HG03045 (cell line): ENCODE measurements around the gene APOBEC3F.
"Not testable (repeated sequence)": the region's sequence is repeated elsewhere in the genome, so short reads cannot be mapped to it uniquely, and the experiment has no call there.

Source experiments
- ATAC-seq: cut with Tn5 transposase; IDR thresholded peaks from one replicate; pipeline ENCODE4 v1.9.1; 2021; ENCODE audit warnings: mild to moderate bottlenecking, moderate library complexity; ENCODE audit not compliant: unreplicated experiment

APOBEC3F gene

DNA sequence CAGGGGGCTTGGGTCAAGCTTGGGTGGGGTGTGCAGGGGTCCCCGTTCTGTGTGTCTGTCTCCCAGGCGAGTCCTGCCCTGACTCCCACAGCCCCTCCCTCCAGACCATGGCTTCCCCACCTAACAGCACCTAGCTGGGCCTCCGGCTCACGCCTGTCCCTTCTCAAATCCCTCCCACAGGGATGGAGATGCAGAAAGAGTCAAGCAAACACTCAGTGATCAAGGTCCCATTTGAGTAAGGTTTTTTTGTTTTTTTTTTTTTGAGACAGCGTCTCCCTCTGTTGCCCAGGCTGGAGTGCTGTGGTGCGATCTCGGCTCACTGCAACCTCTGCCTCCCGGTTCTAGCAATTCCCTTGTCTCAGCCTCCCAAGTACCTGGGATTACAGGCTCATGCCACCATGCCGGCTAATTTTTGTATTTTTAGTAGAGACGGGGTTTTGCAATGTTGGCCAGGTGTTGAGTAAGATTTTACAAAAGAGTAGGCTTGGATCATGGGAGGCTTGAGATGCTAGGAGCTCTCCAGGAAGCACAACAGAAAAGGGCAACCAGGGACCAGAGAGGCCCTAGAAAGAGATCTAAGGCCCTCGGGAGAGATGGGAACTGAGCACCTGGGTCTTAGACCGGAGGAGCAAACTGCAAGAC is 14.0 kb upstream of the APOBEC3F start:
- ATAC-seq, result no peak

DNA sequence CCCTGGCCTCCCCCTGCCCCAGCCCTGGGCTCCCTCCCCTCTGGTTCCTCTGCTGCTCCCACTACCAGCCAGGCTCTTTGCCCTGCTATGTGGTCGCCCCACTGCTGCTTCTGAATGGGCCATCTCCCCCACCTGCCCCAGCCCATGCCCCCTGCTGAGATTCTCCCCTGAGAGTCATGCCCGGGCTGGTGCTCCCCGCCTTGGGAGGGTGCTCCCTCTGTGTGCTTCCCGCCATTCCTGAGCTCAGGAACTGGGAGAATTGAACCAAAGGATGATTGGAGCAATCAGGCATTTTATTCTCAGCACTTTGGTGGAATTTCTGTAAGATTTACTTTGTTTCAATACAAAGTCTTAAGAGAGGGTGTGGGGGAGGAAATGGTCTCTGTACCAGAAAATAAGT is 12.9 kb upstream of the APOBEC3F start:
- ATAC-seq, result no peak

DNA sequence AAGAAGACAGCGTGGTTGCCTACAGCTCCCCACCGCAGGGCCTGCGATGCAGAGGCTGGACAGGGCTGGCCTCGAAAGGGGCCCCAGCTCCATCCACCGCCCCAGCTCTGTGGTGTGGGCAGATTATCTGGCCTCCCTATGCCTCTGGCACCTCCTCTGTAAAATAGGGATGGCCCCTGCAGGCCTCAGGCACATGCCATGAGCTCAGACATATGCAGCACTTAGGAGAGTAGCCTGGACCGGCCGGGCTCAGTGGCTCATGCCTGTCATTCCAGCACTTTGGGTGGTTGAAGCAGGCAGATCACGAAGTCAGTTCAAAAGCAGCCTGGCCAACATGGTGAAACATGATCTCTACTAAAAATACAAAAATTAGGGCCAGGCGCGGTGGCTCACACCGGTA is 12.4 kb upstream of the APOBEC3F start:
- no peak for ATAC-seq

GRCh38 chr22:39029227-39029626 is 11.4 kb upstream of the APOBEC3F start:
- ATAC-seq, result no peak

GRCh38 chr22:39030705-39031104 is 10.0 kb upstream of the APOBEC3F start:
- ATAC-seq, result no peak

- not testable (repeated sequence) for ATAC-seq
These were observed 9.0 kb upstream of the APOBEC3F start for GRCh38 chr22:39031434-39032295.

- not testable (repeated sequence) for ATAC-seq
These were observed 3.6 kb upstream of the APOBEC3F start for GRCh38 chr22:39037071-39037470.

- no peak for ATAC-seq
These were observed 1.1 kb upstream of the APOBEC3F start for GRCh38 chr22:39039306-39040126.

GRCh38 chr22:39040155-39040537 is 518 bp upstream of the APOBEC3F start:
- ATAC-seq, result not testable (repeated sequence)

- no peak for ATAC-seq
These were observed 1.2 kb downstream of the APOBEC3F start for GRCh38 chr22:39041908-39042307.

DNA sequence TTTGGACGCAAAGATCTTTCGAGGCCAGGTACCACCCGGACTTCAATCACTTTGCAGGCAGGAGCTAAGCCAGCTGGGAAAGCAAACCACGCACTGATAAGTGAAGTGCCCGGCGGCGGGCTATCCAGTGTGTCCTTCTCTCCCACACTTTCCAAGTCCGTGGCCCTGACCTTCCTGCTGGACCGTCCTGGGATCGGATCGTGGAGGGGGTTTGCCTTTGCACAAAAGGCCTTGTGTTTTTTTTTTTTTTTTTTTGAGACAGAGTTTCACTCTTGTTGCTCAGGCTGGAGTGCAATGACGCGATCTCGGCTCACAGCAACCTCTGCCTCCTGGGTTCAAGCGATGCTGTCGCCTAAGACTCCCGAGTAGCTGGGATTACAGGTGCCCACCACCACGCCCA is 2.4 kb downstream of the APOBEC3F start:
- not testable (repeated sequence) for ATAC-seq

GRCh38 chr22:39045136-39045535 is 4.5 kb downstream of the APOBEC3F start:
- not testable (repeated sequence) for ATAC-seq

GRCh38 chr22:39049486-39049885 is 8.8 kb downstream of the APOBEC3F start:
- not testable (repeated sequence) for ATAC-seq

DNA sequence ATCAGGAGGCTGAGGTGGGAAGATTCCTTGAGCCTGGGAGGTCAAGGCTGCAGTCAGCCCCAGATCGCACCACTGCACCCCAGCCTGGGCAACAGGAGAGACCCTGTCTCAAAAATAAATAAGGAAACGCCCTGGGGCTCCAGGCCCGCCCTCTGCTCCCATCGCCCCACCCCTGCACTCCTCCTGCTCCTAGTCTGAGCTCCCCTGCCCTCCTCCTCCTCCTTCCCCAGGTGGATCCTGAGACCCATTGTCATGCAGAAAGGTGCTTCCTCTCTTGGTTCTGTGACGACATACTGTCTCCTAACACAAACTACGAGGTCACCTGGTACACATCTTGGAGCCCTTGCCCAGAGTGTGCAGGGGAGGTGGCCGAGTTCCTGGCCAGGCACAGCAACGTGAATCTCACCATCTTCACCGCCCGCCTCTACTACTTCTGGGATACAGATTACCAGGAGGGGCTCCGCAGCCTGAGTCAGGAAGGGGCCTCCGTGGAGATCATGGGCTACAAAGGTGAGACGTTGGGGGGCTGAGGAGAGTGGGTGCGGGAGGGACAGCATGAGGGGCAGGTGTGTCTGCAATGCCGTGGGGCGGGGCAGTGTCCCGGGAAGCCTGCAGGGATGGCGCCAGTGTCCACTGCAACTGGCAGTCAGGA is 11.3 kb downstream of the APOBEC3F start:
- ATAC-seq, result not testable (repeated sequence)

DNA sequence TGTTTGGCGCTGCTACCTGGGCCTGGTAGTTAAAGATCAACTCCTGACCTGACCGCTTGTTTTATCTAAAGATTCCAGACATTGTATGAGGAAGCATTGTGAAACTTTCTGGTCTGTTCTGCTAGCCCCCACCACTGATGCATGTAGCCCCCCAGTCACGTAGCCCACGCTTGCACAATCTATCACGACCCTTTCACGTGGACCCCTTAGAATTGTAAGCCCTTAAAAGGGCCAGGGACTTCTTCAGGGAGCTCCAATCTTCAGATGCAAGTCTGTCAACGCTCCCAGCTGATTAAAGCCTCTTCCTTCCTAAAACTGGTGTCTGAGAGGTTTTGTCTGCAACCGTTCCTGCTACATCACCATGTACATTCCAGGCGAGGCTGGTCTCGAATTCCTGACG is 15.0 kb downstream of the APOBEC3F start:
- ATAC-seq, result no peak

DNA sequence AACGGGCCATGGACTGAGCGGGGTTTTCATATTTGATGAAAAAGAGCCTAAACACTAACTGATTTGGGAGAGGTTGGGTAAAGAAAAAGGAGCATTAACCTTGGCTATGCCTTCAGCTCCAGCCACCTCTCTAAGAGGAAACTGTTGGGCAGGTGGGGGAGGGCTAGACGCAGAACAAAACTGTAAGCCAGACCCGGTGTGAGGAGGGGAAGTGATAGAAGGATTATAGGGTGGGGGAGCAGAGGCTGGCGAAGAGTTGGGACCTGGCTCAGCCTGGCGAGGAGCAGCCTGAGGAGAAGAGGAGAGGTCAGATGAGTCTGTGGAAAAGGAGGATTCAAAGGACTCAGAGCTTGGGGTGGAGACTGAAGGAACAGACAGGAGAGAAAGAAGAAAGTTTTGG is 20.6 kb downstream of the APOBEC3F start:
- ATAC-seq, result not testable (repeated sequence)

DNA sequence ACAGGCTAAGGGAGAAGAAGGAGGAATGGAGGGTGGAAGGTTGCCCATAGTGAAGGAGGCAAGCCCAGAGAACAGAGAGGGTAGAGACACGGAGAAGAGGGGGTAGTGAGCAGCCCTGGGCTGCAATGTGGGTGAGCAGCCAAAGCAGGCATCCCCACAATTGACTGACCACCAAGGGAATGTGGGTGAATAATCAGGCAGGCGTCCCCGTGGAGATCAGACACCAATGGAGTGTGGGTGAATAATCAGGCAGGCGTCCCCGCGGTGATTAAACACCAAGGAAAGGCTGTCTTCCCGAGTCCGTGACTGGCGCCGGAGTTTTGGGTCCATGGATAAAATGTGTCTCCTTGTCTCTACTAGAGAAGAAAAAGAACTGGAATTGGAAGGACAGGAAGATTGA is 21.3 kb downstream of the APOBEC3F start:
- not testable (repeated sequence) for ATAC-seq

GRCh38 chr22:39063904-39064303 is 23.2 kb downstream of the APOBEC3F start:
- not testable (repeated sequence) for ATAC-seq

DNA sequence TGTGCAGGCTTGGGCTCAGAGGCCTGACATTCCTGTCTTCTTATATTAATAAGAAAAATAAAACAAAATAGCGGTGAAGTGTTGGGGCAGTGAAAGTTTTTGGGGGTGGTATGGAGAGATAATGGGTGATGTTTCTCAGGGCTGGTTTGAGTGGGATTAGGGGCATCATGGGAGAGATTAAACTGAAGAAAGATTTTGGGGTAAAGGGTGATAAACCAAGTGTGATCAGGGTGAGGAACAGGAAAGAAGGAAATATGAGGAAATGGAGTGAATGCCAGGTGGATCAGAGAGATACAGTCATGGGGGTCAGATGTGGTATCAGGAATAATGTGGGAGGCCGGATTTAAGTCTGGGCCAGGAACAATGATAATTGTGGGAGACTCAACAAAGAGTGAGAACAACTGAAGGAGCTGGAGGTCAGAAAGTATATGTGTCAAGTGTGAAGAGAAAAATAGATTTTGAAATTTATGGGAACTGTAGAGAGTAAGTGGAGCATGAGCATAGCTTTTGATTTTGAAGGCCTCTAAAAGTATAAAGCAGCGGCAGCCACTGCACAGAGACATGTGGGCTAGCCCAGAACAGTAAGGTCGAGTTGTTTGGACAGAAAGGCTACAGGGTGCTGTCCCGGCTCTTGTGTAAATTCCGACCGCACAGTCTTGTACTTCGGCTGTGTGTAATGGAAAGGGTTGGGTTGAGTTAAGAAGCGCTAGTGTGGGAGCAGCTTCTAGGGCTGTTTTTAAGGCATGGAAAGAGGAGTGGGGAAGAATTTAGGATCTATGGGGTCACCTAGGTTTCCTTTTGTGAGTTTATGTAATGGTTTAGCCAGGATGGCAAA is 26.0 kb downstream of the APOBEC3F start:
- ATAC-seq, result not testable (repeated sequence)
